Tibial nerve (tissue), 3 donors: ENCODE results near the gene GPRC5B.

ENCODE experiments used
- CTCF ChIP-seq, 5 experiments: fragments of 200-600 bp in 3 of 5; fragments of 450-650 bp in 2 of 5; sonication (generic) in 3 of 5; IDR thresholded peaks; one replicate each; pipeline ENCODE4 v1.5.1; 2016 to 2019; ENCODE audit warnings: antibody characterized with exemption in 5 of 5, mild to moderate bottlenecking in 3 of 5, moderate library complexity in 2 of 5
- POLR2A ChIP-seq, 2 donors: fragments of 450-650 bp; IDR thresholded peaks; one replicate each; pipeline ENCODE4 v1.6.1; 2017; ENCODE audit warnings: antibody characterized with exemption in 2 of 2, mild to moderate bottlenecking in 2 of 2, moderate library complexity in 2 of 2

- TF ChIP-seq CTCF (IDR thresholded peaks at IDR 0.05) (no peak), POLR2A (IDR thresholded peaks at IDR 0.05) (no peak)
Measured at GRCh38 chr16:19911747-19912454, 27.3 kb upstream of the GPRC5B start.
